Measurements from ENCODE around the gene AHCYL1. TPM values are rescaled to one million over a fixed set of nuclear protein-coding genes. Genes with fewer than 3 reads are reported as not detected.

Gene AHCYL1
- total RNA-seq, 1 experiment from 2014 or later: 89.0 TPM

DNA sequence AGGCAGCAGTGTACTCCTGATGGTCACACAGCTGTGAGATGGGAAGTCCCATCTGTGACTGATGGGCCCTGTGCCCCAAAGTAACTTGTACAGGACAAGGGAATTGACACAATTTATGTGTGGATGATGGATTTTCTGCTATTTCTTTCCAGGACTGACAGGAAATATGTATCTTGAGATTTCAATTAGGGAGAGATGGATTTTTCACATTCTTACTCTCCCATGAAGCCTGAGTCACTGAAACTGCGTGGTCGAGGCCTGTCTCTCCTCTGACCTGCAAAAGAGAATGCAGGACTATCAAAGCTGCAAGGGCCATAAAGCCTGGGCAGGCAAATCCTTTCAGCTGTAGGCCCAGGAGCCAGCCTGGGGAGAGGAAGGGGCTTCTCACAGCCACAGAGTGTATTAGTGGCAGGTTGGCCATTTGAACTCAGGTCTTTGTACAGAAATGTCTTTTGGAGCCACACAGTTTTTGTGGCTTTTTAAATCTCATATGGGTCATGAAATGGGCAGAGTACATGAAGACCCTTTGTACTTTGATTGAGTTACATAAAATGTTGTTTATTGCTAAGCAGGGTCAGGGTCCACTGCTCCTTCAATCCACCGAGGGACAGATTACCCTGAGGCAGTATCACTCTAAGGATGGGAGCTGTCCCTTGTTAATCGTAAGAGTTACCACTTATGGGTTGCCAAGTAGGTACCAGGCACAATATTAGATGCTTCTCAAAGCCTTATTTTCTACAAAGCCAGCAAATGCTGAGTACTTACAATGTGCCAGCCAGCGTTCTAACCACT, 71.1 kb downstream of the AHCYL1 start:
- Histone ChIP-seq H4K8ac (replicated peaks; ENCODE audit: insufficient read length, low read depth, low read length) (no peak overlapping the region), H3K23me2 (ENCODE audit: insufficient read length, low read depth, low read length, poor library complexity, severe bottlenecking) (no peaks in the 10 kb centered on the region), H4K91ac (ENCODE audit: insufficient read length, low read depth, low read length) (no peak overlapping the region), H2BK120ac (ENCODE audit: low read depth, low read length, poor library complexity, severe bottlenecking) (no peak overlapping the region), H3K79me1 (ENCODE audit: insufficient read depth, low read depth, low read length, poor library complexity, severe bottlenecking) (no peaks in the 10 kb centered on the region), H3T11ph (ENCODE audit: low read length) (no peak overlapping the region), H2BK15ac (ENCODE audit: low read depth, low read length) (no peak overlapping the region), H3K56ac (ENCODE audit: insufficient read length, low read depth, low read length) (no peak overlapping the region), H3K27ac (ENCODE audit: insufficient read length, low read depth, low read length) (no peak overlapping the region), H3K18ac (ENCODE audit: insufficient read length, low read depth, low read length) (no peak overlapping the region), H3K4me1 (ENCODE audit: insufficient read depth, low read length) (no peaks in the 10 kb centered on the region), H4K20me1 (ENCODE audit: control insufficient read depth, insufficient read depth, insufficient read length) (no peaks in the 10 kb centered on the region), H2BK20ac (ENCODE audit: low read depth, low read length, poor library complexity, severe bottlenecking) (no peak overlapping the region), H2AFZ (ENCODE audit: low read length) (no peak overlapping the region), H4K5ac (ENCODE audit: insufficient read length, low read depth, low read length) (no peak overlapping the region), H3K23ac (ENCODE audit: insufficient read length, low read depth, low read length) (no peak overlapping the region), H3K9me3 (ENCODE audit: control insufficient read depth, low read depth, low read length) (no peaks in the 10 kb centered on the region), H3K79me2 (ENCODE audit: insufficient read depth, low read length) (no peaks in the 10 kb centered on the region), H3K27me3 (ENCODE audit: insufficient read depth, low read length) (no peaks in the 10 kb centered on the region), H3K4me2 (ENCODE audit: insufficient read depth, insufficient read length, low read length) (no peak overlapping the region), H3K4ac (ENCODE audit: low read depth, low read length) (no peak overlapping the region), H3K14ac (ENCODE audit: insufficient read depth, low read length) (no peak overlapping the region), H2AK5ac (ENCODE audit: insufficient read length, low read length) (no peak overlapping the region), H2BK5ac (ENCODE audit: insufficient read length, low read length) (no peak overlapping the region), H3K9ac (ENCODE audit: extremely low read depth, insufficient read length, low read length) (no peak overlapping the region), H2BK12ac (ENCODE audit: insufficient read length, low read depth, low read length) (no peak overlapping the region)
- WGBS (ENCODE audit: extremely low coverage, insufficient read length, low lambda C conversion rate): no CpG with 5 or more reads among the region's 5 CpGs
- no peaks in the 10 kb centered on the region for H3K9me3 Mint-ChIP-seq
- H3K4me3 Mint-ChIP-seq: no peak overlapping the region
- H3K27ac Mint-ChIP-seq: no peak overlapping the region; a peak in 1 of 7 replicates
- H3K36me3 Mint-ChIP-seq (ENCODE audit: insufficient read depth in 1 of 3, low read depth in 3 of 3): peaks cover 48 to 90% (median 88%) of the 10 kb centered on the region in 3 experiments
- no peak for DNase-seq
- no peaks in the 10 kb centered on the region for H3K27me3 Mint-ChIP-seq (ENCODE audit: low read depth)
- H3K4me1 Mint-ChIP-seq: no peaks in the 10 kb centered on the region
- TF ChIP-seq, protein P1, sequence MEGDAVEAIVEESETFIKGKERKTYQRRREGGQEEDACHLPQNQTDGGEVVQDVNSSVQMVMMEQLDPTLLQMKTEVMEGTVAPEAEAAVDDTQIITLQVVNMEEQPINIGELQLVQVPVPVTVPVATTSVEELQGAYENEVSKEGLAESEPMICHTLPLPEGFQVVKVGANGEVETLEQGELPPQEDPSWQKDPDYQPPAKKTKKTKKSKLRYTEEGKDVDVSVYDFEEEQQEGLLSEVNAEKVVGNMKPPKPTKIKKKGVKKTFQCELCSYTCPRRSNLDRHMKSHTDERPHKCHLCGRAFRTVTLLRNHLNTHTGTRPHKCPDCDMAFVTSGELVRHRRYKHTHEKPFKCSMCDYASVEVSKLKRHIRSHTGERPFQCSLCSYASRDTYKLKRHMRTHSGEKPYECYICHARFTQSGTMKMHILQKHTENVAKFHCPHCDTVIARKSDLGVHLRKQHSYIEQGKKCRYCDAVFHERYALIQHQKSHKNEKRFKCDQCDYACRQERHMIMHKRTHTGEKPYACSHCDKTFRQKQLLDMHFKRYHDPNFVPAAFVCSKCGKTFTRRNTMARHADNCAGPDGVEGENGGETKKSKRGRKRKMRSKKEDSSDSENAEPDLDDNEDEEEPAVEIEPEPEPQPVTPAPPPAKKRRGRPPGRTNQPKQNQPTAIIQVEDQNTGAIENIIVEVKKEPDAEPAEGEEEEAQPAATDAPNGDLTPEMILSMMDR (conservative IDR thresholded peaks at IDR 0.05): no peak

All from H9 (cell line).